KOPT-K1 (cell line): ENCODE data around the gene TNS3.

Experiments
- H3K27ac ChIP-seq: fragments of 200-600 bp; sonication (generic); 2 replicates; pipeline ENCODE4 v1.5.1; 2016; ENCODE audit warnings: antibody characterized with exemption, mild to moderate bottlenecking, low read depth, low read length; ENCODE audit not compliant: poor library complexity, severe bottlenecking
- H3K36me3 ChIP-seq: fragments of 200-600 bp; sonication (generic); 2 replicates; pipeline ENCODE4 v1.5.1; 2017; ENCODE audit warnings: antibody characterized with exemption, mild to moderate bottlenecking, low read length, moderate library complexity; ENCODE audit not compliant: insufficient read depth
- H3K9me3 ChIP-seq: fragments of 200-600 bp; sonication (generic); 2 replicates; pipeline ENCODE4 v1.5.1; 2017; ENCODE audit warnings: antibody characterized with exemption, low read length, mild to moderate bottlenecking; ENCODE audit not compliant: insufficient read depth, poor library complexity, severe bottlenecking

The TNS3 gene

DNA sequence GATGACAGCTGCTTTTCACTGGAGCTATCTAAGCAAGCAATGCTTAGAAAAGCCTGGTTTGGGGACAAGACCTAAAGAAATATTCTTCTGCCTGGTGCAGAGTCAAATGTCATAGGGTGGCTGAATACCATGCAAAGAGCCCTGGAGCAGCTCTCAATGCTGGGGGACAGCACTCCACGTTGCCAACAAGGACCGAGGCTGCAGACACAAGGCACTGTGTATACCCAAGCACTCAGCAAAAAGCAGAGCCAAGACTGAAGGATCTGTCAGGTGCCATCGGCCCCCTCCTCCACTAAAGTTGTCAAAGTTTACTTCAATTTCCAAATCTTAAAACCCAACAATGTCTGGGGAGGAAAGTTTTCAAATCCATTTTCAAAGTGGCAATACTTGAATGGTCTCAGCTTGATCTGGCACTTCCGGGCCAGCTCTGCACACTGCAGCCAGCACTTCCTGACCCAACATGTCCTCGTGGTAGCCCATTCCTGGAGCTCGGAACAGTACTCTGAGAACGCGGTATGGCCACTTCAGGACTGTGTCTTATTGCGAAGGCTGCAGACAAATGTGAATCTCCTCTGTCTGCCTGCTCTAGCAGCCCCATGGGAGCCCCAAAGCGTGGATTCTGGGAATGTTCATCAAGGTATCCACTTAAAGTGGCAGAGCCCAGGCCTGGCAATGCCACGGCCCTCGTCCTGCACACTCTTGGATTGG is 191.8 kb downstream of the TNS3 start:
- H3K9me3 ChIP-seq, result no peaks in the 10 kb centered on the region
- H3K36me3 ChIP-seq, result no peaks in the 10 kb centered on the region
- no peak overlapping the region for H3K27ac ChIP-seq

DNA sequence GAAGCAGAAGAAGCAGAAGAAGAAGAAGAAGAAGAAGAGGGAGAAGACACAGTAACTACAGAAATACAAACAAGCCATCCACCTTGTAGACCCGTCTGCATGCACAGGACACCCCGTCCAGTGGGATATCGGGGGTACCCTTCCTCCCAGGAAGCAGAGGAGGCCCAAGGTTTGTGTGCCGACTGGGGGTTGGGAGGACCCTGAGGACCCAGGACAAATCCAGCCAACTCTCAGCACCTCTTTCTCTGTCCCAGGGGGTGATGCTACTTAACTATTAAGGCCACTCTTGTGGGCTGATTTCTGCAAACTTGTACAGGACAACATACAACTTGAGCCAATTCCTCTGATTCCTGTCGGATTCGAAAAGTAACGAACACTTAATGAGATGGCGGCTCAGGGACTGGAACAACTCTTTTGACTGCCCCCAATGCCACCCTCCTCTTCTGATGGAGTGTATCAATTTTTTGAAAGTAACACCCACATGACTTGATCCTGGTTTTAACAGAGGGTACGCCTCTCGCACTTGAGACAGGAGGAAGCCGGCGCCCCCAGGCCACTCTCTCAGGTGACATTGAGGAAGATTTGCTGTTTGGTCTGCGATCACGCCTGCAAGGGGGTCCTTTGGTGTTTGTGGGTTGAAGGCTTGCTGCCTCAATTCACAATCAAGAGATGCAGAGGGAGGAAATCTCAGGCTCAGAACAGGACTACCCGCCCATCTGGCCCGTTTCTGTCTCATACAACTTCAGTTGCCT is 192.6 kb downstream of the TNS3 start:
- Histone ChIP-seq H3K27ac (no peak overlapping the region), H3K36me3 (no peaks in the 10 kb centered on the region), H3K9me3 (no peaks in the 10 kb centered on the region)

DNA sequence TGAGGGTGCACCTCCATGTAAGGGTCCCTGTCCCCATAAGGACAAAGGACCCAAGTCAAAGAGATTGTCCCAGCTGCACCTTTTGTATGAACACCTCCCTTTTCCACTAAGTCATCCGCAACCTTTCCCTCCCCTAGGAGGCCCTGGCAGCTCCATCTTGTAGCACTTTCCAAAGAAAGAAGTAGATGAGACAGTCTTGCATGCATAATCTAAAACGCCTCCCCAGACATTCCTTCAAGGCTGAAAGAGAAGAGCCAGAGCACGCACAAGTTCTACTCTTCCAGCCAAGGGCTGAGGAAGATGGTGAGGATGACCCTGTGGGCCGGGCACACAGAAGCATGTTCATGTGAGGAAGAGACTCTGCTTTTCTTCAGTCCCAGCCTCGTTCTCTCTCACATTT is 194.4 kb downstream of the TNS3 start:
- Histone ChIP-seq H3K36me3 (no peaks in the 10 kb centered on the region), H3K27ac (no peak overlapping the region), H3K9me3 (no peaks in the 10 kb centered on the region)

DNA sequence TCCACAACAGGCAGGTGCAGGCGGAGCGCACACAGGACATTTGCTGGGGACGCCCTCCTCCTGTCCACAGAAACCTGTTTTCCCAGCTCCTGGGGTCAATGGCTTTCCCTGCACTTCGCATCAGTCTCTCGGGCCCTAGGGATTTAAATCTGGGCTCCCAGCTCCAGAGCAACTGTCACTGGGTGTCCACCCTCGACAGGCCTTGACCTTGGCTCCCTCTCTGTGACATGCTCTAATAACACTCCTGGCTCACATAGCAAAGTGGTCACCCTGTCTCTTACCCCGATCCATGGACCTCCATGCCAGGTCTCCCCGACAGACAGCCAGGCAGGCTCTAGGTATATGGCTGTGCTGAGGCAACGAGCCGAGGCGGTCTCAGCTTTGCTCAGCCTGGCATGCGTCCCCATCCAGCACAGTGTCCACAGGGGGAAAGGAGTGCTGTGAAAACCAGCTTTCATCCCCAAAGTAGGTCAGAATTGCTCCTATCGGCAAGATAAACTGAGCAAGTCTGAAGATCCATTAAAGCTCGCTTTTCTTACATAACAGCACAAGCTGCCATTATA is 195.6 kb downstream of the TNS3 start:
- Histone ChIP-seq H3K27ac (no peak overlapping the region), H3K9me3 (no peaks in the 10 kb centered on the region), H3K36me3 (no peaks in the 10 kb centered on the region)

DNA sequence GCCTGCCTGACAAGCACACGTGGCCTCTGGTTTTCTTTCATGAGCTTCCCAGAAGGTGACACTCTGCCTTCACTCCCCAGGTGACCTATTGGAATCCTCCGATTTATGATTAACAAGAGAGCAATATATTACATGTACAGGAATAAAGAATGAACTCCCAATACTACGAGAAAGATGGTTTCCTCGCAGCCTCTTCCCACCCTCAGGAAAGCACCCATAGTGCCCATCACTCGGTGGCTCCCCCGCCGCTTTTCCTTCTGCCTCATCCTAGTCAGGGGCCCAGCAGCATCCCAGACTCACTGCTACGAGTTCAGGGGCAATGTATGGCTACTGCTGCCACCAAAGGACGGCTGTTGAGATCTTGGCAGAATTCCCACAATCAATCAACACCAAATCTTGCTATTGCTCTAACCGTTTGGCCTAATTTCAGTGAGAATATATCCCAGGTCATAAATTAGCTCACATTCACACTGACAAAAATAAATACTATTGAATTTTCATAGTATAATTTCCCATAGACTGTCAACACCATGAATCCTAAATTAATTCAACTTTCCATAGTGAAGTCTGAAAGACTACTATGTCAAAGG is 196.3 kb downstream of the TNS3 start:
- no peak overlapping the region for H3K27ac ChIP-seq
- H3K36me3 ChIP-seq, result no peaks in the 10 kb centered on the region
- no peaks in the 10 kb centered on the region for H3K9me3 ChIP-seq

GRCh38 chr7:47384755-47385535 is 197.0 kb downstream of the TNS3 start:
- no peaks in the 10 kb centered on the region for H3K36me3 ChIP-seq
- no peaks in the 10 kb centered on the region for H3K9me3 ChIP-seq
- H3K27ac ChIP-seq, result no peak overlapping the region

GRCh38 chr7:47383696-47384445 is 198.0 kb downstream of the TNS3 start:
- Histone ChIP-seq H3K9me3 (no peaks in the 10 kb centered on the region), H3K27ac (no peak overlapping the region), H3K36me3 (no peaks in the 10 kb centered on the region)

DNA sequence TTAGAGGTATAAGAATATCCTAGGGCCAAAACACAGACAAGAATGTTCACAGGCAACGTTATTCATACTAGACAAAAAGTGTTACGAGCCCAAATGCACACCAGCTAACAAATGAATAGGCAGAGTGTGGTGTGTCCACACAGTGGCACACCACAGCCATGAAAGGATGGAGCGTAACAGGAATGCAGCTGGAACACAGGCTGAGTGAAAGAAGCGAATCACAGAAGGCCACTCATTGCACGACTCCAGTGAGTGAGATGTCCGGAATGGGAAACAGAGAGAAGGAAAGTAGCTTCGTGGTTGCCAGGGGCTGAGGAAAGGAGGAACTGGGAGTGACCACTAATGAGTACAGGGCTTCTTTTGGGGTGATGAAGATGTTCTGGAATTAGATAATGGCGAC is 198.8 kb downstream of the TNS3 start:
- Histone ChIP-seq H3K36me3 (no peaks in the 10 kb centered on the region), H3K27ac (no peak overlapping the region), H3K9me3 (no peaks in the 10 kb centered on the region)

- H3K36me3 ChIP-seq, result no peaks in the 10 kb centered on the region
- no peaks in the 10 kb centered on the region for H3K9me3 ChIP-seq
- no peak overlapping the region for H3K27ac ChIP-seq
Measured at GRCh38 chr7:47382200-47382599, 199.7 kb downstream of the TNS3 start.

- H3K36me3 ChIP-seq, result no peaks in the 10 kb centered on the region
- H3K9me3 ChIP-seq, result no peaks in the 10 kb centered on the region
- no peak overlapping the region for H3K27ac ChIP-seq
Measured at GRCh38 chr7:47381134-47381495, 200.8 kb downstream of the TNS3 start.

DNA sequence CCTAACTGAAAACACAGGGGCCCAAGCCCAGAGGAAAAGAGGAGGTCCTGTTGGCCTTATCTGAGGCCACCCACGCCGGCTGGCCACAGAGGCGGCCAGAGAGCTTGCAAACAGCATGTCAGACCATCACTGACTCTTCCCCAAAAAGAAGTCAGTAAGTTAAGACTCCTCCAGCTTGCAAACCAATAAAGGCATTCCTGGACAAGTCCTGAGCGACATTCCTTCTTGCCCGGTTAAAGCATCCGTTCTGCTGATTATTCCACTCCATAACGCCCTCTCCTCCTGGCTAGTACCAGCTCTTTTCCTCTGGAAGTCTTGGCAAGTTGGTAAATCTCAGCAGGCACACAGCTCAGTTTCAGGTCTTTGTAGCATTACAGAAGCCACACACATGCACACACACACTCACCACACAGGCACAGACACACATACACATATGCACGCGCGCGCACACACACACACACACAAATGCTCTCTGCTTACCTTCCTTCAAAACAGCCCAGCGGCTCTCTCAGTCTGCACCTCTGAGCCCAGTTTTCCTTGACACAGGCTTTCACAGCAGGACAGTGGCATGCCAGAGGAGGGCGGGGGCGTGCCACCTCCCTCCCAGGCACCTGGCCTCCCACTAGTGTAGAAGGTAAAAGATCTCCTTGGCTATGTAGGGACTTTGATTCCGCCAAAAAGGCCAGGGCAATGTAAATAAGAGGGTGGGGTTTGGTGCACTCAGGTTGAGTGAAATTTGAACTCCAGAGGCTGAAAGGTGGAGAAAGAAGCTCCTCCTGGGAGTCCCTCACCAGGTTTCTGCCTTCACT is 201.4 kb downstream of the TNS3 start:
- Histone ChIP-seq H3K27ac (no peak overlapping the region), H3K36me3 (no peaks in the 10 kb centered on the region), H3K9me3 (no peaks in the 10 kb centered on the region)

DNA sequence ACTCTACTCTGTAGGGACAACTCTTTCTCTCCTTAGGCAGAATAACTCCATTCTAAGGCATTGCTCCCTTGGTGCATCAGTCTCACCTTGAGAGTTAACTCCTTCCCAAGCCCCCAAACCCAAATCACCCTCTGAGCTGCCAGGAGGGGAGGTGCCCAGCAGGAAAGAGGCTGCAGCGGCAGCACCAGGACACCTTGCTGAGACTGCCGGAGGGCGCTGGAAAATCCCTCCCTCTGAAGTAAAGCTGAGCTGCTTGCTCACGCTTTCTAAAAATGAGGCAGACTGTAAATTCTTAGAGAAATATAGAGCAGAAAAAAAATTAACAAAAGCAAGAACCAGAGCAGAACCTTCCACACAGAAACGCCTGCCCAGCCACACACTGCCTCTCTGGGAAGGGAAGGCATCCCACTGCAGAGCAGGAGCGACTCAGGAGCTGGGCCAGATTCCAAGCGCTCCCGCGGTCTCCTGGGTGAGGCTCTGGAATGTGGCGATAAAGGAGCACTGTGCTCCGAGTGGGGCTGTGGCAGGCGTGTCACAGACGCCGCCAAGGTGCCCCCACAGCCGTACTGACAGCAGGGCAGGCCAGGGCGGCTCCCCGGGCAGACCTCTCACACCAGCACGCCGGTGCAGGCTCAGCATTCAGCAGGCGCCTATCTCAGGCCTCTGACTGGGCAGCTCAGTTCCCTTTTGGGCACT is 202.1 kb downstream of the TNS3 start:
- no peaks in the 10 kb centered on the region for H3K9me3 ChIP-seq
- no peak overlapping the region for H3K27ac ChIP-seq
- H3K36me3 ChIP-seq, result no peaks in the 10 kb centered on the region

DNA sequence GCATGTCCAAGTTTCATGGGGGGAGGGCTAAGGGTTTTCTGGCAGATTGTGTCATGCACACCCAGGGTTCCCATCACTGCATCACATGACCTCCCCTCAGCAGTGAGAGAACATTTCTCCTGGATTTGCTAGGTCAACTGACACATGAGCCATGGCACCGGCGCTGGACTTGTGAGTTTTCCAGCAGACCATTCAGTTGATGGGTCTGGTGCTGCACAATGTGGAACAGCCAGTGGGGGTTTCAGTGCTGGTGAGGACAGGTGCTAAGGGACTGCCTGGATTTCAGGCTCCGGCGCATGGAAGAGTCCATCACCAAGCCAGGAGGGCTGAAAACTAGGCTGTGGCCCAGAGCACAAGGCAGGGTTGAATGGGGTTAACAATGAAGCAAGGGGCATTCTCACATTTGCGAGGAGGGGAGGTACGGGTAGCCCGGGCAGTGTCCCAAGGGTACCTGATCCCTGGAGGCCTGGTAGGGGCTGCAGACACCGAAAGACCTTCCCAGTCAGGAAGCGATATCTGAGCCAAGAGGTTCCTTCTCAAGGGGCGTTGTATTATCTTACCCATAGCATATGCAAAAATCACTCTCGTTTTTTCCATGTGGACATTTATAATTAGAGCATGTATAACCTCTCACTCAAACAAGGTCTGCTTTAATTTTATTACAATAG is 203.0 kb downstream of the TNS3 start:
- Histone ChIP-seq H3K36me3 (no peaks in the 10 kb centered on the region), H3K9me3 (no peaks in the 10 kb centered on the region), H3K27ac (no peak overlapping the region)
